Measurements from ENCODE around the gene PNPO. TPM values are rescaled to one million over a fixed set of nuclear protein-coding genes. Genes with fewer than 3 reads are reported as not detected.

PNPO gene
- total and polyA plus RNA-seq, 2 of the 13 experiments (the other 11 are each of a cell fraction or from before 2014, with no cell fraction given) = 47.9 to 63.3 TPM

GRCh38 chr17:47941246-47942095, at the start of gene PNPO (continued):
- TF ChIP-seq, protein P1, sequence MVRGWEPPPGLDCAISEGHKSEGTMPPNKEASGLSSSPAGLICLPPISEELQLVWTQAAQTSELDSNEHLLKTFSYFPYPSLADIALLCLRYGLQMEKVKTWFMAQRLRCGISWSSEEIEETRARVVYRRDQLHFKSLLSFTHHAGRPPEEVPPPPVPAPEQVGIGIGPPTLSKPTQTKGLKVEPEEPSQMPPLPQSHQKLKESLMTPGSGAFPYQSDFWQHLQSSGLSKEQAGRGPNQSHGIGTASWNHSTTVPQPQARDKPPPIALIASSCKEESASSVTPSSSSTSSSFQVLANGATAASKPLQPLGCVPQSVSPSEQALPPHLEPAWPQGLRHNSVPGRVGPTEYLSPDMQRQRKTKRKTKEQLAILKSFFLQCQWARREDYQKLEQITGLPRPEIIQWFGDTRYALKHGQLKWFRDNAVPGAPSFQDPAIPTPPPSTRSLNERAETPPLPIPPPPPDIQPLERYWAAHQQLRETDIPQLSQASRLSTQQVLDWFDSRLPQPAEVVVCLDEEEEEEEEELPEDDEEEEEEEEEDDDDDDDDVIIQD (CRISPR knock-in tag; IDR thresholded peaks at IDR 0.05; ENCODE audit: low read depth) = peak; percentile 91
- TF ChIP-seq RXRA (CRISPR knock-in tag; IDR thresholded peaks at IDR 0.05) (peak; percentile 86), ZNF281 (CRISPR knock-in tag; IDR thresholded peaks at IDR 0.05; ENCODE audit: borderline replicate concordance) (no peak; the same call in 1 of the 2 replicates), ARNT (IDR thresholded peaks at IDR 0.05) (no peak), ZNF460 (CRISPR knock-in tag; IDR thresholded peaks at IDR 0.05; ENCODE audit: borderline replicate concordance) (no peak; the same call in 1 of the 2 replicates), MAF1 (CRISPR knock-in tag; IDR thresholded peaks at IDR 0.05; ENCODE audit: borderline replicate concordance) (peak; percentile 84), BRD4 (CRISPR knock-in tag; IDR thresholded peaks at IDR 0.05) (peak; percentile 94), CBX1 (IDR thresholded peaks at IDR 0.05; ENCODE audit: low read depth) (peak; percentile 44), ZNF552 (CRISPR knock-in tag; IDR thresholded peaks at IDR 0.05; ENCODE audit: borderline replicate concordance) (peak; percentile 93; the same call in 1 of the 2 replicates), ZFP82 (CRISPR knock-in tag; IDR thresholded peaks at IDR 0.05; ENCODE audit: borderline replicate concordance) (peak; percentile 99), NR3C1 (CRISPR knock-in tag; IDR thresholded peaks at IDR 0.05) (no peak), NR2F1 (CRISPR knock-in tag; IDR thresholded peaks at IDR 0.05) (peak in 1 of 2 experiments; percentile 9; a peak in 1 of 4 replicates), ZFP36L2 (CRISPR knock-in tag; IDR thresholded peaks at IDR 0.05) (peak; percentile 56; the same call in 1 of the 2 replicates), ZHX1 (CRISPR knock-in tag; IDR thresholded peaks at IDR 0.05; ENCODE audit: low read depth) (peak; percentile 92), ZNF253 (CRISPR knock-in tag; IDR thresholded peaks at IDR 0.05; ENCODE audit: borderline replicate concordance) (peak; percentile 96), ZNF343 (CRISPR knock-in tag; IDR thresholded peaks at IDR 0.05) (no peak)
- TF ChIP-seq, protein P2, sequence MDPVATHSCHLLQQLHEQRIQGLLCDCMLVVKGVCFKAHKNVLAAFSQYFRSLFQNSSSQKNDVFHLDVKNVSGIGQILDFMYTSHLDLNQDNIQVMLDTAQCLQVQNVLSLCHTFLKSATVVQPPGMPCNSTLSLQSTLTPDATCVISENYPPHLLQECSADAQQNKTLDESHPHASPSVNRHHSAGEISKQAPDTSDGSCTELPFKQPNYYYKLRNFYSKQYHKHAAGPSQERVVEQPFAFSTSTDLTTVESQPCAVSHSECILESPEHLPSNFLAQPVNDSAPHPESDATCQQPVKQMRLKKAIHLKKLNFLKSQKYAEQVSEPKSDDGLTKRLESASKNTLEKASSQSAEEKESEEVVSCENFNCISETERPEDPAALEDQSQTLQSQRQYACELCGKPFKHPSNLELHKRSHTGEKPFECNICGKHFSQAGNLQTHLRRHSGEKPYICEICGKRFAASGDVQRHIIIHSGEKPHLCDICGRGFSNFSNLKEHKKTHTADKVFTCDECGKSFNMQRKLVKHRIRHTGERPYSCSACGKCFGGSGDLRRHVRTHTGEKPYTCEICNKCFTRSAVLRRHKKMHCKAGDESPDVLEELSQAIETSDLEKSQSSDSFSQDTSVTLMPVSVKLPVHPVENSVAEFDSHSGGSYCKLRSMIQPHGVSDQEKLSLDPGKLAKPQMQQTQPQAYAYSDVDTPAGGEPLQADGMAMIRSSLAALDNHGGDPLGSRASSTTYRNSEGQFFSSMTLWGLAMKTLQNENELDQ (CRISPR knock-in tag; IDR thresholded peaks at IDR 0.05; ENCODE audit: borderline replicate concordance) = peak; percentile 78; the same call in 1 of the 2 replicates
- TF ChIP-seq, protein P3, sequence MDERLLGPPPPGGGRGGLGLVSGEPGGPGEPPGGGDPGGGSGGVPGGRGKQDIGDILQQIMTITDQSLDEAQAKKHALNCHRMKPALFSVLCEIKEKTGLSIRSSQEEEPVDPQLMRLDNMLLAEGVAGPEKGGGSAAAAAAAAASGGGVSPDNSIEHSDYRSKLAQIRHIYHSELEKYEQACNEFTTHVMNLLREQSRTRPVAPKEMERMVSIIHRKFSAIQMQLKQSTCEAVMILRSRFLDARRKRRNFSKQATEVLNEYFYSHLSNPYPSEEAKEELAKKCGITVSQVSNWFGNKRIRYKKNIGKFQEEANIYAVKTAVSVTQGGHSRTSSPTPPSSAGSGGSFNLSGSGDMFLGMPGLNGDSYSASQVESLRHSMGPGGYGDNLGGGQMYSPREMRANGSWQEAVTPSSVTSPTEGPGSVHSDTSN (CRISPR knock-in tag; IDR thresholded peaks at IDR 0.05) = peak; percentile 41
